ENCODE results near the gene TNFAIP8L2. TPM values are rescaled to one million over a fixed set of nuclear protein-coding genes. Genes with fewer than 3 reads are reported as not detected.

Gene TNFAIP8L2
- total and polyA plus RNA-seq, 2 donors (not counting 3 experiments of a cell fraction or from before 2014, with no cell fraction given) = 0.06 TPM; not detected in 1

- peaks cover under 1% of the 10 kb centered on the region for H3K79me2 ChIP-seq (ENCODE audit: control insufficient read depth, insufficient read depth, low read length)
- H3K27me3 ChIP-seq (ENCODE audit: control insufficient read depth in 2 of 2, insufficient read depth in 2 of 2, low read length in 2 of 2) = no peaks in the 10 kb centered on the region
- no peak overlapping the region for H3K4me2 ChIP-seq (ENCODE audit: insufficient read depth, low read length)
- peaks cover 20% of the 10 kb centered on the region for H3K4me1 ChIP-seq (ENCODE audit: control insufficient read depth, extremely low read depth, insufficient read depth, low read length)
- no peak overlapping the region for H3K4me3 ChIP-seq (replicated peaks in 1 of 3; ENCODE audit: insufficient read depth in 1 of 3, low read depth in 1 of 3, low read length in 3 of 3)
- FAIRE-seq = no peak
- intact Hi-C loops (cut with micrococcal nuclease) = no loop called here
- no peak overlapping the region for H2AFZ ChIP-seq (ENCODE audit: low read depth, low read length)
- H3K9me1 ChIP-seq (replicated peaks; ENCODE audit: control insufficient read depth, extremely low read depth, insufficient read depth, low read length) = no peaks in the 10 kb centered on the region
- no TSS peak for BruUV-seq (replicated peaks)
- TF ChIP-seq, protein P1, sequence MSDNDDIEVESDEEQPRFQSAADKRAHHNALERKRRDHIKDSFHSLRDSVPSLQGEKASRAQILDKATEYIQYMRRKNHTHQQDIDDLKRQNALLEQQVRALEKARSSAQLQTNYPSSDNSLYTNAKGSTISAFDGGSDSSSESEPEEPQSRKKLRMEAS (IDR thresholded peaks at IDR 0.05; ENCODE audit: insufficient read depth, insufficient read length) = no peak
- no peak for DNase-seq (ENCODE audit: low read depth, low spot score)
- peaks cover 2 to 16% of the 10 kb centered on the region in 2 experiments for H3K36me3 ChIP-seq (ENCODE audit: control insufficient read depth in 2 of 2, extremely low read depth in 1 of 2, insufficient read depth in 2 of 2, low read length in 2 of 2)
- ChIA-PET CTCF (interaction anchor here (1.5 to 11.7 kb wide), 3 partner anchors 58 to 135 kb away, joined by 4 to 623 read pairs (median 7); no protein-coding TSS in a partner anchor), POLR2A (no interaction called here)
- H4K20me1 ChIP-seq (replicated peaks; ENCODE audit: control insufficient read depth, extremely low read depth, insufficient read depth, low read length) = no peaks in the 10 kb centered on the region
- no peak overlapping the region for H3K27ac ChIP-seq (ENCODE audit: insufficient read depth, low read depth, low read length)
- dilution Hi-C loops (cut with MboI; ENCODE audit: extremely low pct_ligation_motif_present, low sequenced_read_pairs) = no loop called here
- no peaks in the 10 kb centered on the region for H3K9me3 ChIP-seq (replicated peaks; ENCODE audit: control insufficient read depth, insufficient read depth, low read length)
- no peak overlapping the region for H3K9ac ChIP-seq (replicated peaks; ENCODE audit: extremely low read depth, insufficient read depth, low read length)
Observed at GRCh38 chr1:151159373-151159772, 2.9 kb downstream of the TNFAIP8L2 start.

DNA sequence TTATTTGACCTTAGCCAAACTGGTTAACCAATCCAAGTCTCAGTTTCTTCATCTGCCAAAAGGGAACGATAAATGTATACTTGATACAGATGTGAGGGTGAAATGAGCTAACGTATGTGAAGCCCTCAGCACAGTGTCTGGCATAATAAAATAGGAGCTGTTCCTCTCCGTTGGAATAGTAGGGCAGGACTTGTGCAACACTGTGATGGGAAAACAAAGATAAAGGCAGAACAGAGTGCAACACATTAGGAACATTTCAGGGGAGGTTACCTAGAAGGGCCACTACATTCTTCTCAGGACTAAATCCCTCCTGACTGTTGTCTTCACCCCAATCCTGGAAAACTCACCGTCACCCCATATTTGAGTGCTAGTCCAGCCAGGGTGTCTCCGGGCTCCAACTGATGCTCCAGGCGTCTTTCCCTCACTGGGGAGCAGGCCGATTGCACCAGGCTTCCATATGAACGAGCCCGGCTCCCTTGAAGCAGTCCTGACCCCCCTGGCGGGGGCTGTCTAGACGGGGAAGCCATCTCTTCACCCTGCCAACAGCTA is 8.4 kb downstream of the TNFAIP8L2 start:
- H3K4me1 ChIP-seq (ENCODE audit: control insufficient read depth, extremely low read depth, insufficient read depth, low read length) = peaks cover 19% of the 10 kb centered on the region
- ChIA-PET CTCF (interaction anchor here (0.6 to 2.9 kb wide), 10 partner anchors 8 to 140 kb away, joined by 3 to 17 read pairs (median 4); partner anchors contain the start of gene TNFAIP8L2), POLR2A (interaction anchor here (0.8 kb wide), 1 partner anchor 585 kb away, joined by 3 read pairs; the partner anchor contains the start of gene MCL1)
- TF ChIP-seq POLR2AphosphoS5 (IDR thresholded peaks at IDR 0.05; ENCODE audit: insufficient read depth, low read depth, low read length) (peak; percentile 28), CTCF (IDR thresholded peaks at IDR 0.05; ENCODE audit: extremely low read depth in 1 of 2, insufficient read depth in 1 of 2, low read depth in 1 of 2, low read length in 2 of 2) (no peak)
- peak overlapping the region; percentile 90 for H2AFZ ChIP-seq (ENCODE audit: low read depth, low read length)
- peak overlapping the region; percentile 94 for H3K9ac ChIP-seq (replicated peaks; ENCODE audit: extremely low read depth, insufficient read depth, low read length)
- dilution Hi-C loops (cut with MboI; ENCODE audit: extremely low pct_ligation_motif_present, low sequenced_read_pairs) (no loop called here), intact Hi-C loops (cut with micrococcal nuclease) (loop anchor here (1.0 kb wide), 2 partner anchors 19 to 25 kb away; partner anchors contain the start of genes SEMA6C and VPS72)
- no peaks in the 10 kb centered on the region for H3K27me3 ChIP-seq (ENCODE audit: control insufficient read depth in 2 of 2, insufficient read depth in 2 of 2, low read length in 2 of 2)
- no peaks in the 10 kb centered on the region for H3K9me1 ChIP-seq (replicated peaks; ENCODE audit: control insufficient read depth, extremely low read depth, insufficient read depth, low read length)
- peak overlapping the region; percentile 92 for H3K4me2 ChIP-seq (ENCODE audit: insufficient read depth, low read length)
- DNase-seq (ENCODE audit: low read depth, low spot score) = no peak
- FAIRE-seq = peak; percentile 37
- H3K27ac ChIP-seq (ENCODE audit: insufficient read depth, low read depth, low read length) = peak overlapping the region; percentile 61
- no peaks in the 10 kb centered on the region for H4K20me1 ChIP-seq (replicated peaks; ENCODE audit: control insufficient read depth, extremely low read depth, insufficient read depth, low read length)
- peaks cover 21% of the 10 kb centered on the region for H3K79me2 ChIP-seq (ENCODE audit: control insufficient read depth, insufficient read depth, low read length)
- H3K4me3 ChIP-seq (replicated peaks in 1 of 3; ENCODE audit: insufficient read depth in 1 of 3, low read depth in 1 of 3, low read length in 3 of 3) = peak overlapping the region; percentile 65 to 89 (median 81)
- H3K36me3 ChIP-seq (ENCODE audit: control insufficient read depth in 2 of 2, extremely low read depth in 1 of 2, insufficient read depth in 2 of 2, low read length in 2 of 2) = peaks cover 0 to 13% of the 10 kb centered on the region in 2 experiments
- H3K9me3 ChIP-seq (replicated peaks; ENCODE audit: control insufficient read depth, insufficient read depth, low read length) = no peaks in the 10 kb centered on the region
- no TSS peak for BruUV-seq (replicated peaks)
